K562 treated with DMSO at 1 percent for 12 hours (cell line): ENCODE results near the gene TRAPPC1. TPM values are rescaled to one million over a fixed set of nuclear protein-coding genes. Genes with fewer than 3 reads are reported as not detected.

Source experiments
- total RNA-seq: library from RNA; unstranded; fragments of 300-600 nt; gene quantifications from 2 replicates; pipeline ENCODE4 v1.2.3, GENCODE V29; 2022; ENCODE audit not compliant: insufficient read depth

TRAPPC1 gene
- total RNA-seq: 125 and 136 TPM in 2 replicates

GRCh38 chr17:7931709-7932482, at the start of gene TRAPPC1, which contains the start of gene CNTROB:
TRAPPC1 (minus strand) TSS chr17:7931946; CDS start chr17:7931829, 117 bp downstream.
CNTROB (plus strand) TSS chr17:7932206; CDS start chr17:7933080, 874 bp downstream.

DNA sequence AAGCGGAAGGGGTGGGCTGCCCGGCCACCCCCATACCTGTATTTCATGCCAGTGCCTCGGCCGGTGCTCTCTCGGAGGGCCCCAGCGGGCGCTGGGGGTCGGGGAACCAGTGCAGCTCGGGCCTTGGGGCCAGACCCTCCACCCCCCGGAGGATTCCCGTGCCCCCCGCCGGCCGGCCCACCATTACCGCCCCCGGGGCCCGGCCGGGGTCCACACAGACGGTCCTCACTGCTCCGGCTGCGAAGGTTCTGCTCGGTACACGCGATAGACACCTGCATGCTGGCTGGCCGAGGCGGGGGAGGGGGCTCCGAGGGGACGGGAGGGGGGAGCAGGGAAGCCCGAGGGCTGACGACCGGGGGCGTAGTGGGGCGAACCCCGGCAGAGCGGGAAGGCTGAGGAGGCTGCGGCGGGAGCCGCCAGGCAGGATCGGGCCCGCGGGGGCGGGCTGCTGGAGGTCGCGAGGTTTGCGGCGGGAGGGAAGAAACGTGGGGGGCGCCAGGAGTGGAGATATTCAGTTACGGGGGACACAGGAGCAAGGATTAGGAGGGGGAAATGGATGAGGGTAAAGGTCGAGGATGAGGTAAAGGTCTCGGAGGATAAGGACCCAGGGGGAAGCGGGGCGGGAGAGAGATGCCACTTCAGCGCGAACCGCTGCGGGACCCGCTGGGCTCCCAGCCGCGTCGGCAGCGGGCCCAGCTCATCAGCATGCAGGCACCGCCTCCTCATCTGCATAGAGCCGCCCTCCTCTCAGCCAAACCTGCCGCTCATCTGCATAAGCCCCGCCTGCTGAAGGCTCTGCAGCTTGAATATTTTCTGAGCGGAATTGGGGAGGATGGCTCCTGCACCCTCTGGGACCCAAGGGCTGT, 2.4 kb downstream of the TRAPPC1 start, which contains the start of gene KCNAB3:
Gene KCNAB3, minus strand, starts transcription at position 699 of the 866 bp plus-strand sequence. Its CDS starts 421 bp downstream, at position 278.

DNA sequence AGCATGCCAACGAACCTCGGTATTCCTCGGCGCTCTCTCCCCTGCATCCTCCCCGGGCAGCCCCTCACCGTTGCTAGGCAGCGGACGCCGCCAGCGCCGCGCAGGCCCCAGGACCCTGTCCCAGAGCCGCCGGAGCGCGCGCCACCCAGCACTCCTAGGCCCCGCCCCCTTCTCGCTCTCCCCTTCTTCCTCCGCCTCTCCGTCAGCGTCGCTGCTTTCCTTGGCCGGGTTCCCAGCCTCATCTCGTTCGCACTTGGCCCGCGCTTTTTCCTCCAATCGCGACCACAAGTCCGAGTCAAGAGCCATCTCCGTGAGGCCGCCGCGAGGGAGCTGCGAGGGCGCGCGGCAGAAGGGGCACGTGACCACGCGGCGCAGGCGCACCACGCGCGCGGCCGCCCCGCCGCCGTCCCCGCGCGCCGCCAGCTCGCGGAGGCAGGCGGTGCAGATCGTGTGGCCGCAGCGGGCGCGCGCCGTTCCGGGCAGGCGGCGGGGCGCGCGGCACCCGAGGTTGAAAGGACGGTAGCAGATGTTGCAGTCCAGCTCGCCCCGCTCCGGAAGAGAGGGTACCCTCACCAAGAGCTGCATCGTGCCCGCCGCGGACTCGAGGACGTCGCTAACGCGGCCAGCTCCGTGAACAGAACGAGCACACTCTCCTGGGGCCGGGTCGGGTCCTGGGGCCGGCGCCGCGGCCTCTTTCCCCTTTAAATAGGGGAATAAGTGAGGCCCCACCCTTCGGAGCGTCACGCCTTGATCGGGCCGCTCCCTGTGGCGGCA, 15.9 kb downstream of the TRAPPC1 start, which contains the start of gene RNF227:
Gene RNF227, minus strand, starts transcription at position 679 of the 774 bp plus-strand sequence. Its CDS starts 94 bp downstream, at position 585.

GRCh38 chr17:7888184-7888920, 43.4 kb downstream of the TRAPPC1 start, which contains the start of gene CHD3:
CHD3 (plus strand) TSS chr17:7888789; CDS start chr17:7889001, 212 bp downstream.

Other genes with a start within 250 kb of the TRAPPC1 start
- 5.9 and 6.0 TPM in 2 replicates for gene TP53, start 244.5 kb downstream of the TRAPPC1 start, total RNA-seq
- gene WRAP53, start 243.5 kb downstream of the TRAPPC1 start, total RNA-seq: 40.5 and 46.5 TPM in 2 replicates
- not detected in 2 replicates for gene EFNB3, start 226.7 kb downstream of the TRAPPC1 start, total RNA-seq
- not detected in 2 replicates for gene DNAH2, start 214.2 kb downstream of the TRAPPC1 start, total RNA-seq
- 4.7 and 22.0 TPM in 2 replicates for gene KDM6B, start 97.7 kb downstream of the TRAPPC1 start, total RNA-seq
- gene TMEM88, start 76.9 kb downstream of the TRAPPC1 start, total RNA-seq: 2.8 TPM in 1 of 2 replicates, not detected in the other
- 49.9 and 82.9 TPM in 2 replicates for gene NAA38, start 74.4 kb downstream of the TRAPPC1 start, total RNA-seq
- gene CYB5D1, start 73.9 kb downstream of the TRAPPC1 start, total RNA-seq: 0.70 and 2.5 TPM in 2 replicates
- 12.4 and 22.4 TPM in 2 replicates for gene CHD3, start 43.2 kb downstream of the TRAPPC1 start, total RNA-seq
- 0.31 and 1.5 TPM in 2 replicates for gene RNF227, start 15.7 kb downstream of the TRAPPC1 start, total RNA-seq
- gene KCNAB3, start 2.1 kb downstream of the TRAPPC1 start, total RNA-seq: 1.4 and 2.1 TPM in 2 replicates
- 21.9 and 37.3 TPM in 2 replicates for gene CNTROB, start 260 bp upstream of the TRAPPC1 start, total RNA-seq
- gene GUCY2D, start 70.7 kb upstream of the TRAPPC1 start, total RNA-seq: not detected in 2 replicates
- gene ALOX15B, start 107.1 kb upstream of the TRAPPC1 start, total RNA-seq: not detected in 2 replicates
- gene ALOX12B, start 155.8 kb upstream of the TRAPPC1 start, total RNA-seq: not detected in 2 replicates
- not detected in 2 replicates for gene ALOXE3, start 186.6 kb upstream of the TRAPPC1 start, total RNA-seq
- gene HES7, start 192.2 kb upstream of the TRAPPC1 start, total RNA-seq: 1.6 TPM in 1 of 2 replicates, not detected in the other
- 3.3 and 6.1 TPM in 2 replicates for gene PER1, start 220.5 kb upstream of the TRAPPC1 start, total RNA-seq
- gene VAMP2, start 231.0 kb upstream of the TRAPPC1 start, total RNA-seq: 23.8 and 39.3 TPM in 2 replicates
- gene TMEM107, start 244.4 kb upstream of the TRAPPC1 start, total RNA-seq: 17.1 and 17.9 TPM in 2 replicates